GM19452 (cell line): ENCODE measurements around the gene NBPF11.
"Not testable (repeated sequence)": the region's sequence is repeated elsewhere in the genome, so short reads cannot be mapped to it uniquely, and the experiment has no call there.

Experiments used
- ATAC-seq: cut with Tn5 transposase; IDR thresholded peaks from one replicate; pipeline ENCODE4 v1.9.1; 2021; ENCODE audit not compliant: unreplicated experiment

NBPF11 gene, protein sequence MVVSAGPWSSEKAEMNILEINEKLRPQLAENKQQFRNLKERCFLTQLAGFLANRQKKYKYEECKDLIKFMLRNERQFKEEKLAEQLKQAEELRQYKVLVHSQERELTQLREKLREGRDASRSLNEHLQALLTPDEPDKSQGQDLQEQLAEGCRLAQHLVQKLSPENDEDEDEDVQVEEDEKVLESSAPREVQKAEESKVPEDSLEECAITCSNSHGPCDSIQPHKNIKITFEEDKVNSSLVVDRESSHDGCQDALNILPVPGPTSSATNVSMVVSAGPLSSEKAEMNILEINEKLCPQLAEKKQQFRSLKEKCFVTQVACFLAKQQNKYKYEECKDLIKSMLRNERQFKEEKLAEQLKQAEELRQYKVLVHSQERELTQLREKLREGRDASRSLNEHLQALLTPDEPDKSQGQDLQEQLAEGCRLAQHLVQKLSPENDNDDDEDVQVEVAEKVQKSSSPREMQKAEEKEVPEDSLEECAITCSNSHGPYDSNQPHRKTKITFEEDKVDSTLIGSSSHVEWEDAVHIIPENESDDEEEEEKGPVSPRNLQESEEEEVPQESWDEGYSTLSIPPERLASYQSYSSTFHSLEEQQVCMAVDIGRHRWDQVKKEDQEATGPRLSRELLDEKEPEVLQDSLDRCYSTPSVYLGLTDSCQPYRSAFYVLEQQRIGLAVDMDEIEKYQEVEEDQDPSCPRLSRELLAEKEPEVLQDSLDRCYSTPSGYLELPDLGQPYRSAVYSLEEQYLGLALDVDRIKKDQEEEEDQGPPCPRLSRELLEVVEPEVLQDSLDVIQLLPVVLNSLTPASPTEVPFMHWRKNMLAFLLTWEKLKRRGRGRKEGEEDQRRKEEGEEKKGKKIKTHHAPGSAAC

DNA sequence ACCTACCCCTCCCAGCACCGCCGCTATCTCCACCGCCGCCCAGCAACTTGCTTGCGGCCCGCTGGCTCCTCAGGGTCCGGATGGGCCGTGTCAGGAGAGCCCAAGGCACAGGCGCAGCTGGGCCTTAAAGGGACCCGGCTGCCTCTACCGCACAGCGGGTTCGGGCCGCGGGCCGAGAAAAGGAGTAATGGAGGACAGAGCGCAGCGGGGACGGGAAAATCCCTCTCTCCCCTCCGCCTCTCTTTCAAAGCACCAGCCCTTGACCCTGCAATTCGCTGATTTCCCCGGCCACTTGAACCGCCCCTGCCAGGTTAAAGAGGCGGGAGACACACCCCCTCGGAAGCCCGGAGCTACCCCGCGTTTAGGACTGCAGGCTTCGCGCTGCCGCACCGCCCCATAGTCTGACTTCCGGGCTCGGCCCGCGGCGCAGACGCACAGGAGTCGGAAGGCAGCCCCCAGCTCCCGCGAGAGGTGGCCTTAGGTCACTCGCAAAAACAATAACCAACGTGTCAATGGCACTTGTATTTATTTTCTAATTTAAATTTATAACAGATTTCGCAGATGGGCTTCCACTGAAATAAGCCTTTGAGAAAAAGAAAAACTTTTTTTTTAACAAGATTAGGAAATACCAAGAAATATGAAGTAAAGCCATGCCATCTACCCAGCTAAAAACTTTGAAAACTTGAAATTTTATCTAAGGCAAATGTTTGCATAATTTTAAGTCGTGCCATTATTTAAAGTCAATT lies at the start of gene NBPF11:
TSS of gene NBPF11 (minus strand) at position 371 of the 746 bp plus-strand sequence. CDS start 25,278 bp downstream, outside the sequence.
- ATAC-seq: peak; percentile 78

DNA sequence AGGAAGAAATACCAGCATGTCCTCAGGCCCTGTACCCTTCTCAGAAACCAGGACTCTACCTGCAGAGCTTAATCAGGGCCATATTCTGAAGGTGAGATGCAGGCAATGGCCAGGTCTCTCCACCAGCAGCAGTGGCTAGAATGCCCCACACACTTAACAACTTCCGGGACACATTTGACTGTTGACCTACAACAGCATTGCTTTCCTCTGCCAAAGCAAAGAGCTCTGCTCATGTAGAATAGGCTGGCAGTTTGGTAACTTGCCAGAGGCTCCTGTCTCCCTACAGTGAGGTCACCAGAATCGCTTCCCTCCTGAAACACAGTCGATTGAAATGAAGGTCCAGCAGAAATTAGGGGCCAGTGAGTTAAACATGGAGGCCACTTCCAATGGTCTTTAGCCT lies 45.3 kb upstream of the NBPF11 start:
- ATAC-seq: not testable (repeated sequence)

DNA sequence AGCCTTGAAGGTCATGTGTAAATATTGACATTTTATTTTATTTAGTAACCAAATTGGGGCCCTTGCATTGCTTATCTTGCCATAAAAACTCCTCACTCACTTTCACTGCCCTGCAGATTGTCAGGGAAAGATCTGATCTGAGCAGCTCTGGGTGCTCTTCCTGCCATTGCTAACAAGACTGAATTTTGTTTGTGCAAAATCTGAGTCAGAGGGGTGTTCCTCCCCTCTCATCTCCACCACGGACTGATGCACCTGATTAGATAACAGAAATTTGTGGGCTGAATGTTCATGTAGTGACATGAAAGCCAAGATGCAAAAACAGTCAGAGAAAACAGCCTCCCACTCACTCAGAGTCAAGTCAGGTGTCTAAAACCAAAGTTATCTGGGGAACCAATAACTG lies 44.9 kb upstream of the NBPF11 start:
- ATAC-seq: not testable (repeated sequence)

DNA sequence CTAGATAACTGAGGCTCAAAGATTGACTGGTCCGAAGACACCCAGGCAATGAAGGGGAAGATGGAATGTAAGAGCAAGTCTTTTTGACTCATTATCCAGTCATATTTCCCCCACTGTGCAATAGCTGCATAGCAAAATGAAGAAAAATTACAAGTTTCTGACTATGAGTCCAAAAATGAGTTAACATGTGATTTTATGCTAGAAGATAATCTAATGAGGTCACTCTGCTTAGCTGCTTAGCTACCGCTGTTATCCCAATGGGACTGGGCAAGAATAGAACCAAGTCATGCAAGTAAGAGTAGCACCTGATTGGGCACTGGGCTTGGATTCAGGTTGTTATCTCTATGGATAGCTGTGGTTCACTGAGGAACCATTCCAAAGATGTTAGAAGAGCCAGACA lies 43.0 kb upstream of the NBPF11 start:
- ATAC-seq: not testable (repeated sequence)

DNA sequence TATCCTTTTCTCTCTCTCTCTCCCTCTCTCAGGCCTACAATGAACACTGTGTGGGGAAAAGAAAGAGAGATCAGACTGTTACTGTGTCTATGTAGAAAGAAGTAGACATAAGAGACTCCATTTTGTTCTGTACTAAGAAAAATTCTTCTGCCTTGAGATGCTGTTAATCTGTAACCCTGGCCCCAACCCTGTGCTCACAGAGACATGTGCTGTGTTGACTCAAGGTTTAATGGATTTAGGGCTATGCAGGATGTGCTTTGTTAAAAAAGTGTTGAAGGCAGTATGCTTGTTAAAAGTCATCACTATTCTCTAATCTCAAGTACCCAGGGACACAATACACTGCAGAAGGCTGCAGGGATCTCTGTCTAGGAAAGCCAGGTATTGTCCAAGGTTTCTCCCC lies 36.7 kb upstream of the NBPF11 start:
- not testable (repeated sequence) for ATAC-seq

DNA sequence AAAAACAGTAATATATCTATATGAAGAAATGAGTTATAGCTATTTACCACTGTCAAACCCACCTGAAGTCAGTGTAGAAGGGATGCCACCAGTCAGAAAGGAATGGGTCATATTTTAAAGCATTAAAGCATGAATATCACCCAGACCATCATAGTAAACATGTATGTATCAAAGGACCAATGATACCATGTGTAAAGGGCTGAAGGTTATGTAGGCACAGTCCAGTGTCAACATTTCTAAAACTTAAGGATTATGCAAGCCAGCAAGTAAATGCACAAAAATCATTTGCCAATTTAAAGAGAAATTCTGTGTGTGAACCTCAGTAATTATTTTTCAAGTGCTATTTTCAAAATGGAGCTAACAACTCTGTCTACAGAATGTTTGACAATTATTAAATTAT lies 26.6 kb upstream of the NBPF11 start:
- ATAC-seq: not testable (repeated sequence)

DNA sequence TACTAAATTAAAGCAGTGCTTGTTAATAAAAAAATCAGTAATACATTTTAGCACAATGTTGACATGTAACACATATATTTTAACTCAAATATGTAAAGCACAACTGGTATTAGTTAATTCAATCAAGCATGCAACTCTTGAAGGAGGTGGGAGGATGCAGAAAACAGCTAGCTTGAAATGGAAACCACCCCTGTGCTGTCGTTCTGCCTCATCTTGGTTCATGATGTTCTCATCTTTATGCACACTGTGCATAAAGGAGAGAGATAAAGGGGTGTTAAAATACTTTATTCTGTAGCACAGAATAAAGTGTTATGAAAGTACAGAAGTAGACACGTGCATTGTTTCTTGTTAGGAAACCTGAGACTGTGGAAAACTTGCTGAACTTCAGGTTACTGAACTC lies 23.3 kb upstream of the NBPF11 start:
- not testable (repeated sequence) for ATAC-seq

DNA sequence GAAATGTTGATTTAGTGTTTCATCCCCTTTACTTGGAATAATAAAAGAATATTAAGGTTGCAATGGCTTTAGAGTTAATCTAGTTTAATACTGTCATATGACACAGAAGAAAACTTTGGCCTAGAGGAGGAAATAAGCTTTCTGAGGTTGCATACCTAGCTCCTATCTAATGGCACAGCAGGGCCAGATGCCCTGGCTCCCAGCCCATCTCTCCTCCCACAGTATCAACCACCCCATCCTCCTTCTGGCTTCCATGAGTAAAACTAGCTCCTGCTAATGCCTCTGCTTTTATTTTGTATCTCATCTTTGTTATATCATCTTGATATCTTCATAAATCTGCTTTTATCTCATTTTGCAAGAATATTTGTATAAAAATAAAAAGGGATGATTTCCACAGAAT lies 19.9 kb upstream of the NBPF11 start:
- not testable (repeated sequence) for ATAC-seq

DNA sequence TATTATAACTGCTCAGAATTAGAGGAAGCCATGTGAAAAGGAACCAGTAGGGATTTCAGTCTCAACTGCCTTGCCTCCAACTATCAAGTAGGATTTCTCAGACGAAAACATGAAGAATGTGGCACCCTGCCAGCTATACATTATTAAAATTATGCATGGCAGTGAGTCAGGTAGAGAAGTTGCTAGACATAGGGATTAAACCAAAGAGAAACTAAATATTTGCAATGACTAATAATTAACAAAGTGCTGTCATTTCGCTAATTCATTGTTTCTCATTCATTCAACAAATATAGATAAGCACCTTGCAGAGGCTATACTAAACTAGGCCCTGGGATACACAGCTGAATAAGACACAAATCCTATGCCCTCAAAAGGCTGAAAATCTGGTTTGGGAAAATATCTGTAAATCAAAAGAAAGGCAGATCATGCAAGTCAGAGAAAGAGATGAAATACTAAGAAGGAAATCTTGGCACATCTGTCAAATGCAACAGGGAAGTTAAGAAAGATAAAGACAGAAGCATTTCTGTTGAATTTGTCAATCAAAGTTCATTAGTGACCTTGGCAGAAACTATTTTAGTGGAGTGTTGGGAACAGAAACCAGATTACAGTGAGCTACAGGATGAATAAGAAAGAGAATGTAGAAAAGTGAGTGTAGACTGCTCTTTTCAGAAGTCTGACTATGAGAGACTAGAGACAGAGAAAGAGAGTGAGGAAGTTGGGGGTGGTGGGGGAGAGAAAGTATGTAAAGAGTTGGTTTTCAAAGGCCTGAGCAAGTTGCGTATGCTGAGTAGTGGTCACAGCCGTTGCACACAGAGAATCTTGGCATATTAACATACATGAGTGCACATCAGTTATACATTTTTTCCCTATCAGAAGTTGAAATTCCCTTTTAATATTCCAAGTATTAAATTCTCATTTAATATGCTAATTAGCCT lies 14.7 kb upstream of the NBPF11 start:
- ATAC-seq: no peak

DNA sequence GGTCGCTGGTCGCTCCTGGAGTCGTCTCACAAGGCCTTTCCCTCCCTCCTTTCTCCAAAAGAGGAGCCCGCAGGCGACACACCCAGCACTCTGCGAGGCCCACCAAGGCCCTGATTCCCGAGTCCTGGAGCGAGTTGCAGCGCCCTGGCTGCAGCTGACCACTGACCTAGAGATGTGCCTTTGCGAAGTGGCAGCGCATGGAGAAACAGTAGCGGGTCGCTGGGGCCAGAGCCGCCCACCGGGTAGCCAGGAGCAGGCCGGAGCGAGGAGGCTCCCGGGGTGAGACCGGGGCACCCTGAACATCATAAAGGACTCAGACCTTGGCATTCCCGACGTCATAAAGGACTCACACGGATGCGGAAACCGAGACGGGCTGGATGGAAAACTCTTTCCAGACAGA lies 10.3 kb upstream of the NBPF11 start:
- no peak for ATAC-seq

DNA sequence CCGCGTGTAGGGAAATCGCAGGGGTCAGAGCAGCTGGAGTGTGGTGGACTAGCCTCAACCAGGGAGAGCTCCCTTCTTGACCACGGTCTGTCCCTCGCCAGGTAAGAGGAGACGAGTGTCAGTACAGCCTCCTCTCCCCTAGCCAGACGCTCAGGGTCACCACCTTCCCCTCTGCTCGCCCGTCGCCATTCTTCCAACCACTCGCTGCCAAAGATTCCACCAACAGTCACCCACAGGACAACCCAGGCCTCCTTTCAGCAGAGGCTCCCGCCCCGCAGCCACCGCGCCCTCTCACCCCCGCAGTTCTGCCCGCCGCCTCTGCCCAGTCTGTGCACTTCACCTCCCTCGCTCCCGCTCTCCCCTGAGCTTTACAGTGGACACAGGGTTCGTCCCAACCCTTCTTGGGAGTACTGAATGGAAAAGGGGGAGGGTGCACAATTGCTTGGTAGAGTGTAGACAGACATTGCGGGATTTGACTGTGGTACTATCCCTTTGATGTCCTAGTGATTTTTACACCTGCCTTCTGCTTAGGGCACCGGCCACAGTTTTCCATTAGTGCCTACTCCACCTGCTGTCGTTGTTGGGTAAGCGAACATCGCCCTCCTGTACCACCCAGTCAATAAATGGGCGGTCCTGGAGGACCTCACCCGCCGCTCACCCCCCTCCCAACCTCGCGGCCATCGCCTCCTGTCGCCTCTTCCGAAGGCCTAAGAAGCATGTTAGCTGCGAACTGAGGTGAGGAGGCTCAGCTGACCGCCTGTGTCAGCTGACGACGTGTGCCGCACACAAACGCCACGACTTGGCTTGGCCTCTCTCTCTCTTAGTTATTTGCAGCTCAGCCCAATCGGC lies 9.2 kb upstream of the NBPF11 start:
- no peak for ATAC-seq

DNA sequence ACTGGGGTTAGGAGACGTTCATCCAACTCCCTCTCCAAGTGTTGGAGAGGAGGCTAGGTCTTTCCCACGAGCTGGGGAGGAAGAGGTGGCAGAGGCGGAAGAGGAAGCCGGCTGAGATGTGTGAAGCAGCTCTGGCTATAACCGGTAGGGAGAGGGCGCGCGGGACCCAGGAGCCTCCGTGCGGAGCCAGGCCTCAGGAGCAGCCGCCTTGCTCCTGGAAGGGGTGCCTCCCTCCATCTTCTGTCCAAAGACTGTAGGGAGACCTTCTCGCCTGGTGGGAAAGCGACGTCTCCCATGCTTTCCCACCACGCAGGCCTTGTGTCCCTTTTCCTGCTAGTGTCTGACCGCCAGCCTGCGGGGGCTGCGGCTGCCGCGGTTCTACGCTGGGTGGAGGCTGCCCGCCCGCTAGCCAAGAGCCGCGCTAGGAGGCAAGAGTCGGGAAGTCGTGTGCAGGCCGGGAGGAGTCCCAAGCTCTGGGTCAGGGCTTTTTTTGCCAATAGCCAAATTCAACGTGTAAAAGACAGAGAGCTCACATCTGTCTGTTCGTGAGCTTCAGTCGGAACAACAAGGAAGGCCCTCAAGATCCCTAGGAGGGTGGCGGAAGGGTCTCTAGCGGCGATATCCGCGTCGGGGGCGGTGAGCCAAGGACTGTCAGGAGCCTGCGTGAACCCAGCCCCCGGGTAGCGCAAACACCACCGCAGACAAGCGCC lies 8.4 kb upstream of the NBPF11 start:
- ATAC-seq: no peak

DNA sequence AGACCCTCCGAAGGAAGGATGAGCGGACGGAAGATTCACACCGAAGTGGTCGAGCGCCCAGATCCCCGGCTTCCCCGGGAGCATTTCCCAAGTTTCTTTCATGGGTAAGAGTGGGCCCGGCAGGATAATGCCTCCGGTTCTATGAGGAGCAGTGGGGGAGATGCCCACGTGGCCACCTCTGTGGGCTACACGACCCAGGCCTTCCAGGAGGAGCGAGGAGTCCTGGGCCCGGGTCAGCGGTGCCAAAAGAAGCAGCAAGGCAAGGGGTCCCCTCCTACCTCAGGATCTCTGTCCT lies 7.9 kb upstream of the NBPF11 start:
- no peak for ATAC-seq

DNA sequence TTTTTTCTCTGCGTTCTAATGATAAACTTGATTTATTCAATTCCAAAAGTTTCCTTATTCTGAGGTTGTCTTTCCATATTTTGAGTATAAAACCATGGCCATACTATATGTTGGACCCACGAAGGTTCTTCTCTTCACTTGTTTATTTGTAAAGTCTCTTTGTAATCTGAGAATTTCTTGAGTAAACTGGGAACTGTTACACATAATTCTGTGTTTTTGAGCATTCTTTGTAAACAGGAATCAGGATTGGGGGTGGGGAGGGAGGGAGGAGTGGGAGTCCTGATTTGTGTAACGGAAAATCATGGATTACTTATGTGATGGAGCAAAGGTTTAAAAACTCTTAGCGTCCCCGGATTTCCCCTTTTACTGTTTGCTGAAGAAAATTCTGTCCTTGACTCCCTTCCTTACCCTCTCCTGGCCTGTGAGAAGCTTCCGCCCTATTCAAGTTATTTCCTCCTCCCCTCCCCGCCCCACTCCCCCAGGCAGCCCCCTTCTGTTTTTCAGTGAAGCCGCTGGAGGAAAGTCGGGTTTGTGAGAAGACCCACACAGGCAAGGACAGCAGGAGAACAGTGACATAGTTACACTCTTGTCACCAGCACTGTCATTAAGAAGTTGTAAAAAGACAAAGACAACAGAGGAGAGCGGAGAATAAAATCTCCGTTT lies 6.4 kb upstream of the NBPF11 start:
- no peak for ATAC-seq

DNA sequence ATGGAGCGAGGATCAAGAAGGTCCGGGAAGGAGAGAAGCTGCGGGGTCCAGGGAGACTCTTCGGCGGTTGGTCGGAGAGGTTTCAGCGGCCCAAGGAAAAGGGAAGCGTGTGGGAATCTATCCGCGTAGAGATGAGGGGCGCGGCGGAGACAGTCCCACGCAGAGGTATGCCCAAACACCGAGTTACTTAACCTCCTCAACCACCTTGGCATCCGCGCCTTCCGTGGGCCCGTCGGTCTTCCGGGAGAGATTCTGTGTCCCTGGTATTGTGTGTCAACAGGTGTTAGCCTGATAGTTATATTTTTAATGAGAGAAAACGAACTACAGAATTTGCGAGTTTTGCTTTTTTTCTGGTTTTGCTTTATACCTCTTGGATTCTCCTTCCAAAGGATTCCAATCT lies 5.7 kb upstream of the NBPF11 start:
- ATAC-seq: not testable (repeated sequence)

DNA sequence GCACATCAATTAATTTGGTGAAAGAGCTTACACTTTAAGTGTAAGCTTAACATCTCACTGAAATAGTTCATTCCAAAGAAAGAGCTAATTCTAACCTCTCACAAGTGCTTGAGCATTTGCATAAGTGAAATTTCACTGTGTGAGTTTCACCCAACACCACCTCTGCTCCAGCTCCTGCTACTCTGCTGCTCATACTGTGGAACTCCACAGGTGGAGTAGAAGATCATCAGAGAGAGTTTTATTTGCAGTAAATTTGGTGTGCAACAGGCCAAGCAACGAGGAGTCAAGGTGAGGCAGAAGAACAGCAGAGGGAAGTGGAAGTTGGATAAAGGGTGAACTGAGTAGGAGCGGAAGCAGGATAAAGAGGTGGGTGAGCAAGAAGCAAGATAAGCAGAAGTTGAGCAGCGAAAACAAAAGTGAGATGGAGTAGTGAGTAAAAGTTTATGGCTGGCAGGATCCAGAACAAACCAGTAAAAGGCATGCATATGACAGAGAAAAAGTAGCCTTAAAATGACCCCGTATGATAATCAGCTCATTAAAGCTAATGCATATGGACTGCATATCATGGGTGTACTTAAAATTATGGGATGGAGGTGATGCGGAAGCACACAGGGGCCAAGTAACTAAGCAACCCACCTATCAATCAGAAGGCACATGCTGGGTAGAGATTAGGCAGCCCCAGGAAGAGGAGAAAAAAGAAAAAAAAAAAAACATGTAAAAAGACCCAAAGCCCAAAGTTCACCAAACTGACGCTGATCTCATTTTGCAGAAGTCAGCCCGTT lies 3.6 kb upstream of the NBPF11 start:
- ATAC-seq: not testable (repeated sequence)

DNA sequence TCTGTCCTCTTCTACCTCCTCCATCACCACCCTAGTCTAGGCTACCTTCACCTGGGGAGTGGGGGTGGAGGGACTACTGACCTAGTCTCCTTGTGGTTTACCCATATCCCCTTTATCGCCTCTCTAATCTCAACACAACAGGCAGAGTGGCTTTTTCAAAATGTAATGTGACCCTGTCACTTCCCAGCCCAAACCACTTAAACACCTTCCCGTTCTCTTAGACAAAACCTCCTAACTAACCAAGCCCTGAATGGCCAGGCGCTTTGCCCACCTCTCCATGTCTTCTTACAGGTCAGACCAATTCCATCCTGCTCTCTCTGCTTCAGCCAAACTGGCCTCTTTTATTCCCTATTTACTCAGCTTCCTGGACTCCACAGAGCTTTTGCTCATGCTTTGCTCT lies 714 bp upstream of the NBPF11 start:
- not testable (repeated sequence) for ATAC-seq
